A204.1 (cell line): Measurements from ENCODE around the gene FBN1.

ENCODE experiments used
- FAIRE-seq: peaks from 2 replicates; lab custom pipeline; 2012; peaks lifted over from hg19 to GRCh38; lab: Jason Lieb, UNC

The FBN1 gene

GRCh38 chr15:48510976-48511375, 134.5 kb downstream of the FBN1 start:
- FAIRE-seq, result no peak

GRCh38 chr15:48507416-48508065, 138.0 kb downstream of the FBN1 start:
- no peak for FAIRE-seq

GRCh38 chr15:48505067-48505466, 140.4 kb downstream of the FBN1 start:
- no peak for FAIRE-seq

DNA sequence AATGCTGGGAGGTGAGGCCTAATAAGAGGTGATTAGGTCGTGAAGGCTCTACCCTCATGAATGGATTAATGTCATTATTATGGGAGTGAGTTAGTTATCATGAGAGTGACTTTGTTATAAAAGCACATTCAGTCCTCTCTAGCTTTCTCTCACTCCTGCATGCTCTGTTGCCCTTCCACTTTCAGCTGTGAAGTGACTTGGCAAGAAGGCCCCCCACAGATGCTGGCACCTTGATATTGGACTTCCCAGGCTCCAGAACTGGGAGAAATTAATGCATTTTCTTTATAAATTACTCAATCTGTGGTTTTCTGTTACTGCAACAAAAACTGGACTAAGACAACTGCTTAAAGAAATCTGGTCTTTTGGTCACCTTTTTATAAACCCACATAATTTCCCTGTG, 144.3 kb downstream of the FBN1 start:
- no peak for FAIRE-seq

DNA sequence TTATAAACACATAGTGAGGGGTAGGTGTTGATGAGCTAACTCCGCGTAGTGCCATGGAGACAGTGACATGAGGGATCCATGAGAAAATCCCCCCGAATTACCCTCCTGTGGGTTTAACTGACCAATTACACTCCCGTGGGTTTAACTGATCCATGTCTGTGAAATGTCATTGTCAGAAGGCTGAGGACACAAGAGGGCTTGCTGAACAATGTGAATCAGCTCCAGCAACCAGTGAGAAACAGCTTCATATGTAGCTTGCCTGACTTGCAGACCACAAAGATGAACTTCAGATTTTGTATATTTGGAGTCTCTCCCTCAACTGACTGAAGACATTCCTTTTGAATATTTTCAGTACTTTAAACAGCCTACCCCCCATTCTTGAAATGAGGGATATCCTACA, 144.9 kb downstream of the FBN1 start:
- no peak for FAIRE-seq

GRCh38 chr15:48499978-48500377, 145.5 kb downstream of the FBN1 start:
- FAIRE-seq, result no peak

DNA sequence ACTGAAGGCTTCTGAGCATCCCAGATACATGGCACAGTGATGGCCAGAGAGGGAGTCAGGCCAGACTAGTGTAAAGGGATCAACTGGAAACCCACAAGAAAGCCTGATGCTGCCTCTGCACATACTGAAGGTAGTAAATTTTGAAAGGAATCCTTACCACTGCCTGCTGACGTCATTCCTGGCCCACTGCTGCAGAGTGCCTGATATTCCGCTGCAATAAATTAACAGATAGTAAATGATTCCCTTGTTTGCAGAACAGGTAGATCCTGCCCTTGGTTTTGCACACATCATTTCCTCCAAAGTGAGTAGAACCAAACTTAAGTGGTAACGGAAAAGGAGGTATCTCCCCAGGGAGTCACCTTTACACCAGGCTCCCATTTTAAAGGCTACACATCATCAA, 146.7 kb downstream of the FBN1 start:
- no peak for FAIRE-seq

GRCh38 chr15:48494631-48495030, 150.9 kb downstream of the FBN1 start:
- no peak for FAIRE-seq

DNA sequence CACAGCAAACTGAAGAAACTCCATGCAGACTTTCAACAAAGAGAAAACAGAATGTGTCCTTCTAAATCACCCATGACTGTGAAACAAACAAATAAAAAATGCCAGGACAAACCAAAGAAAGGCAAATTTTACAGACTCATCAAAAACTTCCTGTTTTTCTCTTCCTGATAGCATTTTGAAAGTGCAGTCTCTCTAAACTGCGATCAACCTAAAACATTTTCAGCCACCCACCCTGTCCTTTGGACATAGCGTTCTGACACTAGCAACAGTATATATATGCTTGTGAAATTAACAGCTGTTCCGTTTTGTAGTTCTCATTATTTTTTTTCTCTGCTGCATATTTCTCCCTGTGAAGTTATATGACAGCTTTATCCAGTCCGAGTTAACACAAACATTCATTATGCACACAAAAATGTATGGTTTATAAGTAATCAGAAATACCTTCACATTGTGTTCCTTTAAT, 151.7 kb downstream of the FBN1 start:
- no peak for FAIRE-seq

GRCh38 chr15:48493084-48493762, 152.3 kb downstream of the FBN1 start:
- FAIRE-seq, result no peak

DNA sequence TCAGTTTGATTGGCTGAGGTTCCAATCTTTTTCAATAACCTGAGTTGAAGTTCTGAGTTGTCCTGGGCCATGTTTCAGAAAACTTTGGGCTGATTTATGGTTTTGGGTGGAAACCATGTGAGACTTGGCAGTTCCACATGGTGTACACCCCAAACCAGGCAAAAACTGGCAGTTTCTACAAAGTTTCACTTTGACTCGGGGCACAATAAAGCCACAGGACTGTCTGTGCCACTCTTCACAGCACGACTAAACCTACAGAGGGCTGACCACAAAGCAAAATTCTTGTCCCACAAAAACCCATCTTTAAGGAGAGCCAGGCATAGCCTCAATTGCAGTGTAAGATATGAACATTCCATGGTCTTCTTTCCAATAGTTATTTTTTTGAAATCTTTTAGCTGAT, 159.3 kb downstream of the FBN1 start:
- no peak for FAIRE-seq

DNA sequence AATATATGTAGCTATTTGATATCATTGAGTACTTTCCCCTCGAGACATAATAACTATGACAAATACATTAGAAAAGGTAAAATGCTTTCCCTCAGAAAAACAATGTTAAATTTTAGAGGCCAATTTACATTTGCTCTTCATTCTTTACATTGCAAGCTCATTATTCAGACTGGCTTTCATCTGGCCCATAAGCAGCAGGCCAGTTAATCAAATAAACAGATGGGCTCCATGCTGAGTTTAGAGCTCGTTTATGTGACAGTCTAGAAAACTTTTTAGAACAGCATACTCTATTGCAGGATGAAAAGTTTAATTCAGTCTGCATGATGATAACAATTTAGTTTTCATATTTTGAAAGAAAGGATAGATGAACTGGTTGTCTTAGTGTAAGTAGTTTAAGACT, 163.7 kb downstream of the FBN1 start:
- FAIRE-seq, result no peak

DNA sequence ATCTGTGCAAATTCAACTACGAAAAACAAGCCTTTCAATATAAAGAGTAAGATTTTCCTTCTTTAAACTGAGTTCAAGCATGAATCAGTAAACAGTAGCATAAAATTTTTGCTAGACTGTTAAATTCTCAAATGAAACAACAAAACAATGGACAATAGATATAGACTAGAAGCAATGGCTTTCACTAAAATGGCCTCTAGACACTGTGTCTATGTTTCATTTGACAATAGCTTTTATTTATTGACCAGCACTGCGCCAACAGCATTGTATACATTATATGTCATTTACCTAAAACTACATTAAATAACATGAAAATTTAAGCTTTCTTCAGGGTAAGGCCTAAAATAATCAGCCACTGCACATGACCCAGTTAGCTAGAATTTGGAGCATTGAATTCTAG, 165.8 kb downstream of the FBN1 start:
- FAIRE-seq, result no peak

GRCh38 chr15:48478581-48478980, 166.9 kb downstream of the FBN1 start:
- no peak for FAIRE-seq

DNA sequence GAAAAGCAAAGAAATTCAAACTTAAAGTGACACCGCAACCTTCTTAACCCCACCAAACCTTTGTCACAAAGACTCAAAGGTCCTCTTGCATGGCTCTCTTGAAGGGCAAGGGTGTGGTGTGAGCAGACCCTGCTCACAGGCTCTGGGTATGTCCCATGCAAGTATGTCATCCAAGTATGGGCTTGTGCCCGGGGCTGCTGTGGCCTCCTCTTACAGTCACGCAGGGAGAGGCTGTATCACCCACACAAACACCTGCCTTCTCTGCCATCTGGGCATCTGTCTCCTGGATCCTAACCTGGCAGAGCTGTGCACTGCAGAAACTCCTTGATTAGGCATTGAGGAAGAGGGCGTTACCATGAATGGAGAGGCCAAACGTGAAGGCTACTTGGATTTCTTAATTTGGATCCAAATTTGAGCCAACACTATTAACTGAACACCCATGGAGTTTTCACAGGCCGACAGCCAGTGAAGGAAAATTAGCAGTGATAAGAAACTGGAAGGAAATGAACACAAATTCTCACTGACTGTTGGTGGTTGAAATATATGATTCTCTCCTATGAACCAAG, 167.6 kb downstream of the FBN1 start:
- FAIRE-seq, result no peak

DNA sequence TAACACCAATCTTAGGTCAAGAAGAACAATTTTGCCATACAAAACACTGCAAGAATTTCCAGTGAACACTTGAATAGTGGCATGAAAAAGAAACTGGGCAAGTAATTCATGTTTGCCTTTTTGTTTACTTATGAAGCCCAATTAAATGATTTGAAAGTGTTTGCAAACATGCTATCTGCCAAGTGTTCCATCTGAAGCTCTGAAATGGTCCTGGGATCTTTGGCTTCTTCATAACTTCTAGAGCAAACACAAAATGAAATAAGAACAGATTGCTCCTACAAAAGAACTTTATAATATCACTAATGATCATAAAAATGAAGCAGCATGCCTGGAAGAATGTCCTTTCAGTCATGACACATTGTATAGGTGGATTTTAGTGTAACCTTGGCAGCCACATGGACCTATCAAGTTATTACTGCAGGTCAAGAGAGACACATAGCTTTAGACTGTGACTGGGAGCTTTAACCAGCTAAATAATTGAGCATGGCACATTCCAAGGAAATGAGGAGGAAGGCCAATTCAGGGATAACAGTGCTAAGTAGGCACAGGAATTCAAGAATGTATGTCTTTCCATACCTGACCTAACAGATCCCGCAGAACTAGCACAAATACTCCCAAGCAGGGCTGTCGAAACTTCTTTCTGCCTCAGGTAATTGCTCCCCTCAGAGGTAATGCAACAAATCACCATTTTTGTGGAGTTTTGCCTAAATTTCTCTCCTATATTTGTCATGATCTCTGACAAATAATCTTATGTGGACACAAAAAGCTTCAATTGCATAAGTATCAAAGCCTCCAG, 169.7 kb downstream of the FBN1 start:
- FAIRE-seq, result no peak

- no peak for FAIRE-seq
Measured at GRCh38 chr15:48473667-48474066, 171.8 kb downstream of the FBN1 start.

- no peak for FAIRE-seq
Measured at GRCh38 chr15:48472756-48473155, 172.8 kb downstream of the FBN1 start.

- FAIRE-seq, result no peak
Measured at GRCh38 chr15:48471073-48471472, 174.4 kb downstream of the FBN1 start.

DNA sequence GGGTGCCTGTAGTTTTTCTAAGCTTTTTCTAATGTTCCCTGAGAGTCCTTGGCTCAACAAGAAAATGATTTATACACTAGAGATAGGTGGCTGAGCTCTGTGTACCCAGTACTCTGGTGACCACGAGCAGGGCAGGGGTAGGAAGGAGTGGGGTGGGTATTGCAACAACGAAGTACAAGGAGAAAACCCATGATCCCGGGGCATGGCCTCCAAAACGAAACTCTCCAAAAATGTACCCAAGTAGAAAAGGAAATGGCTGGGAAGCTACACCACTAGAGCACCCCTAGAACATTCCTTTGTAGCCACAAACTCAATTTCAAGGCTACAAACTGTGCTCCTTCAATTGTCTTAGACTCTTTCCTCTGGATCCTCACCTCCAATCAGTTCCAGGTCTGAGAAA, 175.4 kb downstream of the FBN1 start:
- no peak for FAIRE-seq

- no peak for FAIRE-seq
Measured at GRCh38 chr15:48469681-48470080, 175.8 kb downstream of the FBN1 start.

DNA sequence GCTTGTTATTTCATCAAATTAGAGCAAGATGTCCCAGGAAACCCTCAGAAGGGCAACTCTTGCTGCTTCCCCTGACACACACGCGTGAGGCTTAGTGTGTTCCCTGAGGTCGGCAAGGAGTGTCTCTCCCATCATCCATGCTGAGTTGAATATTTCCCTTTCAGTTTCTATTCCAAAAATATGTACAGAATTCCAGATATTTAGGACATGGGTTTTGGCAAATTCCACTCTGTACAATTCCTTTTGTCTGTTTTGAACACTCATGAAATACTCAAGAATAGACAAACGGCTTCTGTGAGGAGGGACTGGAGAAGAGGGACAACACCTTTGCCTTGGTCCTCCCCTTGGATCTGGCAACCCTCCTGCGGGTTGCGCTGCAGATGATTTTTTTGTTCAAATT, 176.2 kb downstream of the FBN1 start:
- FAIRE-seq, result no peak

DNA sequence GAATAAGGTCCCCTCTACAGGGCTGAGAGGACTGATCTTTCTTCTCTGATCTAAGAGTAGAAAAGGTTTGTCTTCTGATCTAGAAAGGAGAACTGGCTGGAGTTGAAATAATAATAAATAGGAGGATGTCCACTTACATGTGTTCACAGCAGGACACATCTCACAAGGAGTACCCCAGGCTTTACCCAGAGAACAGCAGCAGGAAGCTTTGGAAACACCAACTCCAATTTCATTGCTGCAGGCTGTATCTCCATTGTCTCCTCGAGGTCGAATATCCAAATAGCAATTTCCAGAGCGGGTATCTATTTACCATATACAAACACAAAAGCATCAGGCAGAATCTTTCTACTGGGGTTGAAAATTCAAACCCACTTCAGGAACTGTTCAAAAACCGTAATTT, 177.7 kb downstream of the FBN1 start:
- FAIRE-seq, result no peak
